Adipocyte (in vitro differentiated cells): Measurements from ENCODE around the gene EPN1.

Experiments used
- DNase-seq: peaks from one replicate; pipeline ENCODE4 v3.0.0-alpha.2; 2015; ENCODE audit warnings: low read depth
- H3K27me3 ChIP-seq: replicated peaks from 2 replicates; pipeline ENCODE4 v1.7.0; 2013; ENCODE audit warnings: mild to moderate bottlenecking, low read length, moderate library complexity; ENCODE audit not compliant: control insufficient read depth, insufficient read depth
- H3K36me3 ChIP-seq: 2 replicates; pipeline ENCODE4 v1.7.0; 2013; ENCODE audit warnings: low read length, mild to moderate bottlenecking, moderate library complexity; ENCODE audit not compliant: control insufficient read depth, insufficient read depth, severe bottlenecking
- H3K4me1 ChIP-seq: 2 replicates; pipeline ENCODE4 v1.7.0; 2013; ENCODE audit warnings: mild to moderate bottlenecking, low read length, moderate library complexity; ENCODE audit not compliant: control insufficient read depth, insufficient read depth
- H3K4me3 ChIP-seq: 2 replicates; pipeline ENCODE4 v1.7.0; 2013; ENCODE audit warnings: mild to moderate bottlenecking, low read length, moderate library complexity
- H3K9ac ChIP-seq: 2 replicates; pipeline ENCODE4 v1.7.0; 2013; ENCODE audit warnings: mild to moderate bottlenecking, low read length, moderate library complexity
- H3K9me3 ChIP-seq: 2 replicates; pipeline ENCODE4 v1.7.0; 2013; ENCODE audit warnings: mild to moderate bottlenecking, low read length, moderate library complexity; ENCODE audit not compliant: control insufficient read depth

The EPN1 gene

DNA sequence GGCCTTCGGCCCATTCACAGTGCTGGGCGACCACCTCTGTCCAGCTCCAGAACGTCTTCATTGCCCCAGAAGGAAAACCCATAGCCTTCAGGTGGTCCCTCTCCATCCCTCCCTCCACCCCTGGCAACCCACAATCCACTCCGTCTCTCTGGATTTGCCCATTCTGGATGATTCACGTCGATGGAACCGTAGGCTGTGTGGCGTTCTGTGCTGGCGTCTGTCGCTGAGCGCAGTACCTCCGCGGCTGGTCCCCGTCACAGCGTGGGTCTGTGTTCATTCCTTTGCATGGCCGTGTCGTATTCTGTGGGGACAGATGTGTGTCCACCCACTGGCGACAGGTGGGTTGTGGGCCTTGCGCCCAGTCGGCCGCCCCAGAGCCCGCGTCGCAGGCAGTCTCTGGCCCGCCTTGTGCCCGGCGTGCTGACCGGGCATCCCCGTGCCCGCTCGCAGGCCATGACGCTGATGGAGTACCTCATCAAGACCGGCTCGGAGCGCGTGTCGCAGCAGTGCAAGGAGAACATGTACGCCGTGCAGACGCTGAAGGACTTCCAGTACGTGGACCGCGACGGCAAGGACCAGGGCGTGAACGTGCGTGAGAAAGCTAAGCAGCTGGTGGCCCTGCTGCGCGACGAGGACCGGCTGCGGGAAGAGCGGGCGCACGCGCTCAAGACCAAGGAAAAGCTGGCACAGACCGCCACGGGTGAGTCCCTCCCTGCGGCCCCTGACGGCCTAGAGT is 10.1 kb downstream of the EPN1 start:
- no peaks in the 10 kb centered on the region for H3K9me3 ChIP-seq
- H3K27me3 ChIP-seq, result no peaks in the 10 kb centered on the region
- H3K4me3 ChIP-seq, result no peak overlapping the region
- peaks cover 51% of the 10 kb centered on the region for H3K36me3 ChIP-seq
- no peak for DNase-seq
- H3K9ac ChIP-seq, result no peak overlapping the region
- H3K4me1 ChIP-seq, result peaks cover 22% of the 10 kb centered on the region

DNA sequence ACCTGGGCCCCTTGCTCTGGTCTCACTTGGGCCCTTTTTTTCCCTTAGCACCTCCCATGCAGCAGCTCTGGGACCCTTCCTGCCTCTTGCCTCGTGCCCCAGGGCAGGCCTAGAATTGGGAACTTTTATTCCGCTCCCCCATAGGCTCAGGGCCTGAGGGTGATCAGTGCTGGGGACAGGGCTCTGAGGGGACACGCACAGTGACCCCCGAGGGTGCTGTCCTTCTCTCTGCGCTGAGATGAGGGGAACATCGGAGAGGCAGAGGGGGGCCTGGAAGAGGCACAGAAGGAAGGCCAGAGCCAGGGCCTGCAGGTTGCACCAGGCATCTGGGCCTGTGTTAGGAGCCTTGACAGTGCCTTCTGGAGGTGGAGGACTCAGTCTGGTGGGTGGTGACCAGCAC is 10.8 kb downstream of the EPN1 start:
- H3K9me3 ChIP-seq, result no peaks in the 10 kb centered on the region
- no peak overlapping the region for H3K4me3 ChIP-seq
- H3K36me3 ChIP-seq, result peaks cover 58% of the 10 kb centered on the region
- no peak overlapping the region for H3K9ac ChIP-seq
- no peaks in the 10 kb centered on the region for H3K27me3 ChIP-seq
- peaks cover 16% of the 10 kb centered on the region for H3K4me1 ChIP-seq
- DNase-seq, result no peak

DNA sequence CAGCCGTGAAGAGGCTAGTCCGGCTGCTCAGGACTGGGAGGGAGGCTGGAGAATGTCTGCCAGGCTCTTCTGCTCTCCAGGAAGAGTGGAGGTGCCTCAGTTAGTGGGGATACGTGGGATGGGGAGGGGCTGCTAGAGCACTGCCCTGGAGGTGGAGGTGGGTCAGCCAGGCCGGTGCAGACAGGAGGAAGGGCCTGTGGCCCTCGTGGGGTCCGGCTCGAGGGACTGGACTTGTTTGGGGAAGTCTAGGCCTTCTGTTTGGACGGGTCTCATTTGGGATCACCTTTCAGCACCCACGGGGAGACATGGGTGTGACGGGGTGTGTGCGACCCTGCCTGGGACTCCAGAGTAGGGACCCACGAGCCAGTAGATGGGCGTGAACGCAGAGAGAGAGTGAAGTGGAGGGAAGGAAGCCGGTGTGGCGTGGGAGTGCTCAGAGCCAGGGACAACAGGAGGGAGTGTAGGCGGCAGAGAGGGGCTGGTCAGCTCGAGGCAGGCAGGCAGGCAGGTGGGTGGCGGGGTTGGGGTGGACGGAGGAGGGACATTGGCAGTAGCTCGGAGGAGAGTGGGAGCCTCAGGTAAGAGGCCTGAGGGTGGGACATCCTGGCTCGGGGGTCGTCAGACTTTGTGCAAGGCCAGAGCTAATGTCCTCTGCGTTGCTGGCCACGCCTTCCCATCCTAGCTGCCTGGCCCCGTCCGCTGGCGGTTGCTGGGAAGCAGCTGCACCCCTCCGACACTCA is 11.5 kb downstream of the EPN1 start:
- H3K9me3 ChIP-seq, result no peaks in the 10 kb centered on the region
- peaks cover 61% of the 10 kb centered on the region for H3K36me3 ChIP-seq
- no peak overlapping the region for H3K9ac ChIP-seq
- no peak overlapping the region for H3K4me3 ChIP-seq
- no peak for DNase-seq
- H3K27me3 ChIP-seq, result no peaks in the 10 kb centered on the region
- peaks cover 9% of the 10 kb centered on the region for H3K4me1 ChIP-seq

DNA sequence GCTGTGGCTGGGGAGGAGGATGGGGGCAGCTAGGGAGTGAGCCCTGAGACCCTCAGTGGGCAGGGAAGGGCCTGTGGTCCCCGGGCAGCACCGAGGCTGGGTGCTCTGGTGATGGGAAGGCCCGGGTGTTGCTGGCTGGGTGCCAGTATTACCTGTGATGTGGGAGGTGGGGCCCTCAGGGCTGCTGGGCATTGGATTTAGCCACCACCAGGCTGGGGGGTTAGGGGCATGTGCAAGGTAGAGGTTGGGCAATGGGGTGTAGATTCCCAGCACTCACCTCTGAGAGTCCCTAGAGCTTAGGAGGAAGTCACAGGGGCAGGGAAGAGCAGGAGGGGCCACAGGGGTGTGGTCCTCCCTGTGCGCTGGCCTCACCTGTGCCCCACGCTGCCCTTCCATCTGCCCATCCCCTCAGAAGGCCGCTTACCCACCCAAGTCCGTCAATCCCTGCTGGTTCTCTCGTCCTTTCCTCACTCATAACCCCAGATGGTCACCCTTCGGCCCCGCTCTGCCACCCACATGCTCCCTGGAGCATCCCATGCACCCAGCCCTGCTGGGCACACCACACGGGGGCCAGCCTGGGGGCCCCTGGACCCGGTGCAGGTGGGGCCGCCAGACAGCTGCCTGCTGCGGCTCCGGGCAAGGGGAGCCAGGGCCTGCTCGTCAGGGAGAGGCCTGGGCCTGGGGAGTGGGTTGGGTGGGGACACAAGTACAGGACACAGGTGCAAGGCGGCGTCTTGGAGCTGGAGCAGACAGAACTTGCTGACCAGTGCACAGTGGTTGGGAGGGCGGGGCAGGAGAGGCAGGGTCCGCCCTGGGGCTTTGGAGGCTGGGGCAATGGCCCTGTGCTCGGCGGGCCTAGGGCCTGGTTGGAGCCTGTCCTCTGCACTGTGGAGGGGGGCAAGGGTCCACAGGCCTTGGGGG is 12.5 kb downstream of the EPN1 start:
- Histone ChIP-seq H3K4me3 (no peak overlapping the region), H3K9me3 (no peaks in the 10 kb centered on the region), H3K4me1 (no peaks in the 10 kb centered on the region), H3K9ac (no peak overlapping the region), H3K27me3 (no peaks in the 10 kb centered on the region), H3K36me3 (peaks cover 62% of the 10 kb centered on the region)
- no peak for DNase-seq

DNA sequence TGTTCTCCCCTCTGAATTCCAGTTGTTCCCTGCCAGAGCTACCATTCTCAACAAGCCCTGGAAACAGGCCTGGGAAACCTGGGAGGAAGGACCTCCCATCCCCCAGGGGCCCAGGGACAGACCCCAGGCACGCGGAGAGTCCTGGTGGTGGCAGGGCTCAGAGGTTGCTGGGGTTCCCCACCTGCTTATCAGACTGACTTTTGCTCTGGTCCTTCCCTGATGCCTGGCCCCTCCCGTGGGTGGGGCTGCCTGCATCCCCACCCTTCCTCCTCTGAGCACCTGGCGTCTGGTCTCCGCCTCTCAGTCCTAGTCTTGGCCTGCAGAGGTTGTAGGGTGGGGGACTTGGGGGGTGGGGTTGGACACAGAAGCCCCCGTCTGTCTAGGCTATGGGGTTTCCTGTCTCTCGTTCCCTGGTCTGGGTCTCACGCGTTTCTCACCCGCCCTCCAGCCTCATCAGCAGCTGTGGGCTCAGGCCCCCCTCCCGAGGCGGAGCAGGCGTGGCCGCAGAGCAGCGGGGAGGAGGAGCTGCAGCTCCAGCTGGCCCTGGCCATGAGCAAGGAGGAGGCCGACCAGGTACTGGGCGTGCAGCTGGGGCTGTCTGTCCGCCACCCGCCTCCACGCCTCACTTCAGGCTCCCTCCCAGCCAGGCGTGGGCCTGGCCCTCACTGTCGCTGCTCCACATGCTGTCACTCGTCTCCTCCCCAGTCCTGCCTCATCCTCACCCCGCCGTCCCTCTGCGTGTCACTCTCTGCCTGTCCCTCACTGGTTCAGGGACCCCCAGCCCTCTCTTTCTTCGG is 13.6 kb downstream of the EPN1 start:
- H3K27me3 ChIP-seq, result no peaks in the 10 kb centered on the region
- no peaks in the 10 kb centered on the region for H3K9me3 ChIP-seq
- DNase-seq, result no peak
- peaks cover 68% of the 10 kb centered on the region for H3K36me3 ChIP-seq
- no peak overlapping the region for H3K9ac ChIP-seq
- H3K4me1 ChIP-seq, result no peaks in the 10 kb centered on the region
- H3K4me3 ChIP-seq, result no peak overlapping the region

DNA sequence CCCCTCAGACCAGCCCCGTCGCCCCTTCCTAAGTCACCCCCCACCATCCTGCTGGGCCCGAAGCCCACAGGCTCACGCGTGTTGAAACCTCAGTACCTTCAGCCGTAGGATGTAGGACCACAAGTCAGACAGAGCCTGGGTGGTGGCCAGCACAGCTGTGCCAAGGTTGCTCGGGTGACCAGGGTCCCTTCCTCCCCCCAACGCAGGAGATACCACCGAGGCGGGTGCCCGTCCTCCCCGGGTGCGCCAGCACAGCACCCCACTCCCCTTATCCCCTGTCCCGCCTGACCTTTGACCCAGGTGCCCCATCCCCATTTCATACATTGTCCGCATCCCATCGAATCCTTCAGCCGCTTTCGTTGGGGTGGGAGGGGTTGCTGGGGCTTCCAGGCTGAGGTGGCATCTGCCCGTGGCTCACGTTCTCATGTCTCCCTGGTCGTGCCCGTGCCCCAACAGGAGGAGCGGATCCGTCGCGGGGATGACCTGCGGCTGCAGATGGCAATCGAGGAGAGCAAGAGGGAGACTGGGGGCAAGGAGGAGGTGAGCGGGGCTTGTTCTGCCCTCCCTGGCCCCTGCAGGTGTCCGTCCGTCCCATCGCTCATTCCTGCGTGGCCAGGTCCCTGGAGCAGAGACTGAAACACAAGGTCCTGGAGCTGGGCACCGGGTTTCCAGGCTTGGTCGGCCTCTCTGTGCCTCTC is 14.5 kb downstream of the EPN1 start:
- H3K4me3 ChIP-seq, result no peak overlapping the region
- DNase-seq, result no peak
- H3K9ac ChIP-seq, result no peak overlapping the region
- H3K4me1 ChIP-seq, result no peaks in the 10 kb centered on the region
- H3K27me3 ChIP-seq, result no peaks in the 10 kb centered on the region
- peaks cover 69% of the 10 kb centered on the region for H3K36me3 ChIP-seq
- H3K9me3 ChIP-seq, result no peaks in the 10 kb centered on the region

DNA sequence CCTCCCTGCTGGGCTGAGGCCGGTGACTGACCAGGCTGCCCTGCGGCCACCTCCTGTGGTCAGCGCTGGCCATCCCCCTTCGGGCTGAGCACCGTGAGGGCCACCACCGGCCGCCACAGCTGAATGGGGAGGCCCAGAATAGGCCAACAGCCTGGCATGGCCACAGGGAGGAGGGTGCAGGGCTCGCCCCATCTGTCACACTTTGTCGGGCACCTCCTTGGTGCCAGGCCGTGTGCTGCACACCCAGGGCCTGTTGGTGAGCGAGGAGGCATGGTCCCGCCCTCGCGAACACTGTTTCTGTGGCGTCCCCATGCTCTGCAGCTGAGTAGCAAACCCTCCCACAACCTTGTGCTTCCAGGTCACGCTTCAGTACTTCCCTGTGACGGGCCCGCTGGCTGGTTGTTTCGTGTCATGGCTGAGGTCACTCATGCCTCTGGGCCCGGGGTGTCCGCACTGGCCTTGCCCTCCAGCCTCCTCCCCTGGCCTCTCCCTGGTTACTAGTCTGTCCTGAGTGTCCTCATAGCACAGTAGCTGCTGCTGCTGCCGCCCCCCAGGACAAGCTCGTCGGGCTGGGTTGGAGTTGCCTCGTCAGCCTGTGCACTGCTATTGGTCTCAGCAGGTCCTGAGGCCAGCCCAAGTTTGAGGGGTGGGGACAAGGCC is 15.2 kb downstream of the EPN1 start:
- no peak for DNase-seq
- H3K9me3 ChIP-seq, result no peaks in the 10 kb centered on the region
- no peak overlapping the region for H3K9ac ChIP-seq
- H3K27me3 ChIP-seq, result no peaks in the 10 kb centered on the region
- H3K4me3 ChIP-seq, result no peak overlapping the region
- no peaks in the 10 kb centered on the region for H3K4me1 ChIP-seq
- peaks cover 66% of the 10 kb centered on the region for H3K36me3 ChIP-seq

DNA sequence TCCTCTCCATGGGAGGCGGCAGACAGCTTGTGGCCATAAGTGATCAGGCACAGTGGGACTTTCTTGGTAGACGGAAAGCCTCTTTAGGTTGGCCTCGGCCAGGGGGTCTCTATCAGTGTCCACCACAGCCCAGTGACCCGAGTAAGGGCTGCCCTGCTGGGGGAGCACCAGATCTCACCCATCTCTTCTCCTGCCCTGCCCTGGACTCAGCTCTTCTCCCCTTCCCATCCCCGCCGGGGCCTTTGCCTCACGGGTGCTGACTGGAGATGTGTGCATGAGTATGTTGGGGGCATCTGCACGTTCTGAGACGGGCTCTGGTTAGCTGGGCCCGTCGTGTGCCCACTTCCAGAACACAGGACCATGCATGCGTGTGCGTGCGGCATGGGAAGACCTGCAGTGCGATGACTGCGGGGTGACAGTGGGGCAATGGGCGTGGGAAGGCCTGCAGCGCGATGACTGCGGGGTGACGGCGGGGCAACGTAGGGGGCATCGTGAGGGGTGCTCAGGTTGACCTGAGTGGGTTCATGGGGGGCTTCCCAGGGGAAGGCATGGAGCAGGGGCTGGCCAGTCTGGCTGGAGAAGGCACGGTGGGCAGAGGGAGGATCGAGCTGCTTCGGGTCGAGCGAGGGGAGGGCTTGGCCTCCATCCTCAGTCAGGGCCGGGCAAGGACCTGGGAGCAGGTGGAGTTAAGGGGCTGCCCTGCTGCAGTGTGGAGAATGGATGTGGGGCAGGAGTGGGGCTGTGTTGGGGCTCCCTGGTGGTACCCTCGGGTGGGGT is 15.9 kb downstream of the EPN1 start:
- Histone ChIP-seq H3K4me3 (no peak overlapping the region), H3K9me3 (no peaks in the 10 kb centered on the region), H3K4me1 (no peaks in the 10 kb centered on the region), H3K9ac (no peak overlapping the region), H3K36me3 (peaks cover 63% of the 10 kb centered on the region), H3K27me3 (no peaks in the 10 kb centered on the region)
- DNase-seq, result no peak

DNA sequence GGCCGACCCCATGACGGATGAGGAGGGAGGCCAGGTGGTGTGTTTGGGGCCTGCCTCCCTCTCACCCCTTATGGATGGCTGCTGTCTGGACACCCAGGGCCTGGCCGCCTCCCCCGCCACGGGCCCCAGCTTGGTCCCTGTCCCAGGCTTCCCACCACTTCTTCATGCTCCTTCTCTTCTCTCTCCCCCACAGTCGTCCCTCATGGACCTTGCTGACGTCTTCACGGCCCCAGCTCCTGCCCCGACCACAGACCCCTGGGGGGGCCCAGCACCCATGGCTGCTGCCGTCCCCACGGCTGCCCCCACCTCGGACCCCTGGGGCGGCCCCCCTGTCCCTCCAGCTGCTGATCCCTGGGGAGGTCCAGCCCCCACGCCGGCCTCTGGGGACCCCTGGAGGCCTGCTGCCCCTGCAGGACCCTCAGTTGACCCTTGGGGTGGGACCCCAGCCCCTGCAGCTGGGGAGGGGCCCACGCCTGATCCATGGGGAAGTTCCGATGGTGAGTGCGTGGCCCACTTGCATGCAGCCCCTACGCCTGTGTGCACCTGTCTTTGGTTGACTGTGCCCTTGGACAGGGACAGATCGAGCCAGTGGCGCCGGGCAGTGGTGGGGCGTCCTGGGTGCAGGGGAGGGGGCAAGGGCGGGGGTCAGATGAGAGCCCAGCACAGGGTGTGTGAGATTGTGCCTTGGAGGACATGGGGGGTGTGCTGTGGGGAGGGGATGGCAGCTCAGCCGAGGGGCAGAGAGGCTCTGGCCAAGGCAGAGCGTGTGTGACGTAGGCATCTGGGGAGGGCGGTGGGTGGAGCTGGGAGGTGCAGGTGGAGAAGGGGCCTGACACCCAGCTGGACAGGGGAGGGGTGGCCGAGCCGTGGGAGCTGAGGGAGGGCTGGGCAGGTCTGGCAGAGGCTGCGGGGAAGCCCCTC is 16.8 kb downstream of the EPN1 start:
- DNase-seq, result no peak

More for the DNA sequence above, 16.8 kb downstream of the EPN1 start:
- Histone ChIP-seq H3K9me3 (no peaks in the 10 kb centered on the region), H3K27me3 (no peaks in the 10 kb centered on the region), H3K9ac (no peak overlapping the region), H3K36me3 (peaks cover 68% of the 10 kb centered on the region), H3K4me1 (no peaks in the 10 kb centered on the region), H3K4me3 (no peak overlapping the region)
